ENCODE results near the gene UNCX. TPM values are rescaled to one million over a fixed set of nuclear protein-coding genes. Genes with fewer than 3 reads are reported as not detected.

UNCX gene
- total RNA-seq, 2 donors from 2014 or later, result not detected

DNA sequence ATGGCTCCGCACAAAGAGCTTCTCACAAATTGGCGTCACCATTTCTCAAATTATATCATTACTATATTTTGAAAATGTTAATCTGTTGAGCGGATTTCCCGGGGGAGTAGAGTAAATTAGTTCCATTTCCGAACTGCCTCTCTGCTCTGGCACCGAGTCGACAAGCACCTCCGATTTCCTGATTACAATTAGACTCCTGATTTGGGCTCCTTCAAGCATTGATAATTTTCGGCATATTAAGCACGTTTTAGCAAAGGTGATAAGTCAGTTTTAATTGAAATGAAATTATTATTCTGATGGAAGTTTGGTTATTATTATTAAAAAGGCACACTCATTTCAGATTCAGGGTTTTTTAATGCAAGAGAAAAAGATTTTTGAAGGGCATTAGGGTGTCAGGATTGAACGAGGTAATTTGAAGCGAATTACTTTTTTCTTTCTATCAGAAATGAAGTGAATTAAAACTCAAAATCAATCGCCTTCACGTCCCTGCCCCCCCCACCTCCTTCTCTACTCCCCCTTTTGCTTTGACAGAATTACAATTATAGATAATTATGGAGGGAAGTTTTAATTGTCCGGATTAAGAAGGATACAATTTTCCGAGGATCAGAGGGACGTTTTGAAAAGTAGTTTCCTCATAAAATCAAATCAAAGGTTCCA, 4.0 kb upstream of the UNCX start:
- no peak for DNase-seq
- ATAC-seq, result no peak
- intact Hi-C loops (cut with DNase I), result loop anchor here in 1 of 2 donors (10.0 kb wide), 1 partner anchor 186 kb away; no protein-coding TSS in a partner anchor

DNA sequence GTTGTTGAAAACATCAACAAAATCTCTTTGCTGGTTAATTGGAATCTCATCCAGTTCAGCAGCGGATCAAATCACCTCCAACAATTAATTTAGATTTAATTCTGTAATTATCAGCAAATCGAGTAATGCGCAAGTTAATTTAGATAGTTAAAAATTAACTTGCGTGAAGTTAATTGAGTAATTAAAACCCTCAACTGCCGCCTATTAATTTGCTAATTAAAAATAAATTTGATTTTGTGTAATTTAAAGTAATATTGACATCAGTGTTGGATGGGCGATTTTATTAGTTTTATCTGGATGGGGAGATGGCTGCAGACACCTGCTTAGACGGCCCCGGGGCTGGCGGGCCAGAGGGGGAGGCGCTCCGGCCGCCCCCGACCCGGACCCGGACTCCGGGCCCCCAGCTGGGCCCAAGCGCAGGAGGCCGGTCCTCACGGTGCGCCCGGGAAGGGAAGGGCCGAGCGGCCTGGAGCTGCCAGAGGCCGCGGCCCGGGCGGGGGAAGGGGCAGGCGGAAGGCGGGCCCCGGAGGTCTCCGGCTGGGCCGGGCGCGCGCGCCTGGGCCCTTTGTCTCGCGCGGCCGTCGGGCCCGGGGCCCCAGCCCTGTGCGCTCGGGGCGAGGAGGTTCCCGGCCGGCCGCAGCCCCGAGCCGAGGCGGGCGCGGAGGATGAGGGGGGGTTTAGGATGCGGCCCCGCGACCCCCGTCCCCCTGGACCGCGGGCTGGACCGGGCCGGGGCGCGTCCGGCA, 3.3 kb upstream of the UNCX start:
- ATAC-seq, result no peak
- intact Hi-C loops (cut with DNase I), result loop anchor here in 1 of 2 donors (10.0 kb wide), 1 partner anchor 185 kb away; no protein-coding TSS in a partner anchor
- no peak for DNase-seq

DNA sequence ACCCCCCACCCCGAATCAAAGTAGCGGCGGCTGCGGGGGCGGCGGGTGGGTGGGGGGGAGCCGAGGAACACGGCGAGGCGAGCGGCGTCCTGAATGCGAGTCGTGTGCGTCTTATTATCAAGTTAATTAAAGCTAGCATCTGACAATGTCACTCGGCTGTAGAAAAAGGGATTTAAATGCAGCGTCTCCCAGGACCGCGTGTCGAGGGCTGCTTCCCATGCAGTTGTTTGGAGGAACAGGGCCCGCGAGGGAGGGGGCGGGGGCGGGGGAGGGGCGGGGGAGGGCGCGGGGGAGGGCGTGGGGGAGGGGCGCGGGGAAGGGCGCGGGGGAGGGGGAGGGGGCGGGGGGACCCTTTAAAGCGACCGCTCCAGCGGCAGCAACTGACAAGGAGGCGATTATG, 2.7 kb upstream of the UNCX start:
- intact Hi-C loops (cut with DNase I), result loop anchor here in 1 of 2 donors (10.0 kb wide), 1 partner anchor 185 kb away; no protein-coding TSS in a partner anchor
- DNase-seq (no peak), ATAC-seq (no peak)

DNA sequence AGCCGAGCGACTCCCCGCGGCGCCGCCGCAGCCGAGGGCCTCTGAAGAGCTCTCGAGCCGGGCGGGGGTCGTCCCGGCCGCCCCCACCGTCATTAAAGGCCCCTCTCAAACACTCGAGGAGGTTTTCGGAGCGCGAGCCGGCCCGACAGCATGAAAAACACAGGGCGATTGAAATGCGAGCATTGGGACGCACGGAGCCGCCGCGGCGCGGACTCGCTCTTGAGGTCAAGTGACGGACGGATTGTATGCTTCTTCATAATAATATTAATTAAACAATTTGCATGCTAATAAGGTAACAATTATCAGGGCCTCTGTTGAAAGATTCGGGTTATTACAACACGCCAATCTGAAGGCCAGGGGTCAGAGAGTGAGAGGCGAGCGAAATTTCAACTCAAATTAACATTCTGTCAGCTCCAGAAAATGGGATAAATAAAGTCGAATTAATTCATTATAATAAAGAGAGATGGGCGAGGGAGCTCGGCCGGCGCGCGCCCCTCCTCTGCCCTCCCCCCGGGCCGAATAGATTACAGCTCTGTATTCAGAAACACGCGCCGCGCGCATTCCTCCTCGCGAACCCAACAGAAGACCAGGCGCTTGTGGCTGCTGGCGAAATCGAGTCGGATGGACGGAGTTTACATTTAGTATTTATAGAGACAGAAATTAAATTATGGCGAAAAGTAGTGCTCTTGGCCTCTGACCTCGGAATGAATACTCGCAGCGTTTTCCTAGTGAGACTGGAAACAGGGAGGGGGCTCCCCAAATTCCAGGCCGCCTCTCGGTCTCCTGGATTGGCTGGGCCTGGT, 2.1 kb upstream of the UNCX start:
- intact Hi-C loops (cut with DNase I), result no loop called here
- DNase-seq (no peak), ATAC-seq (no peak)

- ATAC-seq, result no peak
- intact Hi-C loops (cut with DNase I), result no loop called here
Measured at GRCh38 chr7:1231214-1232102, 1.2 kb upstream of the UNCX start.

DNA sequence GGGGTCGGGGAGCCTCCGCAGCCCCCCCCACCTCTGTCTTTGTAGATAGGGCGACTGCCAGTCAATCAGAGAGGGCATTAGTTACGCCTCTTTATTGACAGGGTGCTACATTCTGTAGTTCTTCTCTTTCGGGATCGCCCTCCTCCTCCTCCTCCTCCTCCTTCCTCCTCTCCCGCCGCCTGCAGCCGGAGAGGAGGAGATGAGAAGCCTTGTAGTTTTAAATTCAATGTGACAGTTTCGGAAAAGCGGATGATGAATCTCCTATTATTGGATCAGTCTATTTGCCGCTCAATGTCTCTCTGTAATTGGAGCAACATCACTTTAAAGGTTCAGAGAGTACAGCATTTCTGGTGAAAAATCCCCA, 587 bp upstream of the UNCX start:
- DNase-seq, result no peak
- ATAC-seq, result no peak
- intact Hi-C loops (cut with DNase I), result no loop called here

More at GRCh38 chr7:1231214-1232102, 1.2 kb upstream of the UNCX start:
- no peak for DNase-seq

GRCh38 chr7:1233333-1234048, 819 bp downstream of the UNCX start:
- DNase-seq (no peak), ATAC-seq (no peak)
- intact Hi-C loops (cut with DNase I), result no loop called here

GRCh38 chr7:1234049-1234880, 1.6 kb downstream of the UNCX start:
- intact Hi-C loops (cut with DNase I), result no loop called here
- DNase-seq (no peak), ATAC-seq (no peak)

- intact Hi-C loops (cut with DNase I), result no loop called here
- DNase-seq, result no peak
- no peak for ATAC-seq
Measured at GRCh38 chr7:1234881-1235500, 2.3 kb downstream of the UNCX start.

GRCh38 chr7:1235501-1236131, 2.9 kb downstream of the UNCX start:
- DNase-seq (no peak), ATAC-seq (no peak)
- intact Hi-C loops (cut with DNase I), result no loop called here

DNA sequence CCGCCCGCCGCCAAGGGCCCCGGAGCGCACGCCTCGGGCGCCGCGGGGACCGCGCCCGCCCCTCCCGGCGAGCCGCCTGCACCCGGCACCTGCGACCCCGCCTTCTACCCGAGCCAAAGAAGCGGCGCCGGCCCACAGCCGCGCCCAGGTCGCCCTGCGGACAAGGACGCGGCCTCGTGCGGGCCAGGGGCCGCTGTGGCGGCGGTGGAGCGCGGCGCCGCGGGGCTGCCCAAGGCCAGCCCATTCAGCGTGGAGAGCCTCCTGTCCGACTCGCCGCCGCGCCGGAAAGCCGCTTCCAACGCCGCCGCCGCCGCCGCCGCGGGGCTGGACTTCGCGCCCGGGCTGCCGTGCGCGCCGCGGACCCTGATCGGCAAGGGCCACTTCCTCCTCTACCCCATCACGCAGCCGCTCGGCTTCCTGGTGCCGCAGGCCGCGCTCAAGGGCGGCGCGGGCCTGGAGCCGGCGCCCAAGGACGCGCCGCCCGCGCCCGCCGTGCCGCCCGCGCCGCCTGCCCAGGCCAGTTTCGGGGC, 3.5 kb downstream of the UNCX start:
- ATAC-seq (no peak), DNase-seq (no peak)
- intact Hi-C loops (cut with DNase I), result no loop called here

DNA sequence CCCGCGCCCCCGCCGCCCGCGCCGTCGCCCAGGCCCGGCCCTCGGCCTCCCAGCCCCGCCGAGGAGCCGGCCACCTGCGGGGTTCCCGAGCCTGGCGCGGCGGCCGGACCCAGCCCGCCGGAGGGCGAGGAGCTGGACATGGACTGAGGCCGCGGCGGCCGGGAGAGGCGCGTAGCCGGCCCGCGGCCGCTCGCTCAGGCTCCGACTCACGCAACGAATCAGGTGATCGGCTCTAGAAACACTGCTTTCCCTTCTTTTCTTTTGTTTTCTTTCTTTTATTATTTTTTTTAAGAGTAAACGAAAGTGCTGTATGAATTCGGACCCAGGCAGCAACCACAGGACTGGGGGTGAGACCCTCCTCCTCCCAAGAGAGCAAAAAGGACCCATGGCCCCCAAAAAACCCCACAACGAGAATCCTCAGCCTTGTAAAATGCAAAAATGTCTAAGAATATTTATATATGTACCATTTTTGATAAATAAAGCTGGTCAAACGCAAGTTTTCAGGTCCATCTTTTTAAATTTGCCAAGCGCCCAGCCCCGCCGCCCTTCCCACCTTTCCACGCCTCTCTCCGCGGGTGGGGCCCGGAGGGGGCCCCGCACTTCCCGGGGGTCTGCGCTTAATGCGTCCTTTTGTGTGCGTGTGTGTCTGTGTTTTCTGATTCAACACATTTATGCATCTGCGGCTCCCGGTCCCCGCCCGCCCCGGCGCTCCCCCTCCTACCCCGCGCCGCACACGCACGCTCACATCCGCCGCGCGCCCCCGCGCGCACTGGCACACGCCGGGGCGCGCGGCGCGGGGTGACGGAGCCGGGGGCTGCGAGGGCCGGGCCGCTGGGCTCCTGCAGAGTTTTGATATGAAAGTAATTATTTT, 4.4 kb downstream of the UNCX start:
- DNase-seq (no peak), ATAC-seq (no peak)
- intact Hi-C loops (cut with DNase I), result no loop called here

DNA sequence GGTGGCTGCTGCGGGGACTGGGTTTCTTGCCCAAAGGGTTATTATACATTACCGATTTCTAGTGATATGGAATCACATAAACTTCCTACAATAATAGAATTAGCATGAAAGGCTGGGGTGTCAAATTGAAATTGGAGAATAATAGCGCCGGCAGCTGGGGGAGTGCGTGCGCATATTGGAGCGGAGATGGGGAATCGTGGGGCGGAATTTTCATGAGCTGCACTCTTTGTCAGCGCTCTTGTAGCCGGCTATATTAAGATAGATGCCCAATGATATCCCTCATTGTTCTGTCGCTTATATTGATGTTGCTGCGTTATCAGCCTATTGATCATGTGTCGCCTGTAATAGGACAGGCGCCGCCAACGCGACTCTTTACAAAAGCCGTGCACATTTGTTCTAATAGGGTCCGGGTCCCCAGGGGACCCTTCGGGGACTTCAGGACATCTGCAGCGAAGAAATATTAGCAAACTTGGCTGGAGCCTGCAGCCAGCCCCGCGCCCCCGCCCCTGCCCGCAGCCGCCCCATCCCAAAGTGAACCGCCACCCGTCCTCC, 5.1 kb downstream of the UNCX start:
- intact Hi-C loops (cut with DNase I), result no loop called here
- no peak for ATAC-seq
- no peak for DNase-seq

GRCh38 chr7:1238450-1238882, 5.8 kb downstream of the UNCX start:
- intact Hi-C loops (cut with DNase I), result no loop called here
- DNase-seq (no peak), ATAC-seq (no peak)
